Lower leg skin (tissue), 4 donors: ENCODE results near the gene FPGS. TPM values are rescaled to one million over a fixed set of nuclear protein-coding genes. Genes with fewer than 3 reads are reported as not detected.
"Not testable (repeated sequence)": the region's sequence is repeated elsewhere in the genome, so short reads cannot be mapped to it uniquely, and the experiment has no call there.

Experiments
- DNase-seq, 2 donors: peaks; one replicate each; pipeline ENCODE4 v3.0.0-alpha.2; 2019; ENCODE audit warnings: low spot score in 2 of 2
- H3K4me3 ChIP-seq: fragments of 200-600 bp; sonication (generic); 2 replicates; pipeline ENCODE4 v1.5.1; 2017; ENCODE audit warnings: mild to moderate bottlenecking, low read depth; ENCODE audit not compliant: poor library complexity, severe bottlenecking
- CTCF ChIP-seq, 3 donors: fragments of 450-650 bp; IDR thresholded peaks; one replicate each; pipeline ENCODE4 v1.5.1; 2016; ENCODE audit warnings: antibody characterized with exemption in 3 of 3, mild to moderate bottlenecking in 3 of 3, moderate library complexity in 2 of 3
- POLR2A ChIP-seq, 2 donors: fragments of 450-650 bp; IDR thresholded peaks; one replicate each; pipeline ENCODE4 v1.6.1; 2016 to 2017; ENCODE audit warnings: antibody characterized with exemption in 2 of 2, mild to moderate bottlenecking in 1 of 2, moderate library complexity in 1 of 2
- WGBS, 2 donors: methylation state at CpG; one replicate each; pipeline ENCODE4 v1.1.5; 2018; 5-methylcytosine and 5-hydroxymethylcytosine counted together
- intact Hi-C: fragments of 100-400 bp; cut with DNase I; formaldehyde crosslinking; loops from one replicate; pipeline ENCODE4 v1.15.0; 2023; ENCODE audit warnings: low total_unique reads
- total RNA-seq, 4 donors: library from RNA; depleted of rRNA; stranded (reverse); fragments of >200 nt; gene quantifications; one replicate each; pipeline ENCODE4 v1.1.0, GENCODE V29; 2016

The FPGS gene
- total RNA-seq, 4 donors from 2014 or later, result 21.3 to 46.5 (median 37.4) TPM

DNA sequence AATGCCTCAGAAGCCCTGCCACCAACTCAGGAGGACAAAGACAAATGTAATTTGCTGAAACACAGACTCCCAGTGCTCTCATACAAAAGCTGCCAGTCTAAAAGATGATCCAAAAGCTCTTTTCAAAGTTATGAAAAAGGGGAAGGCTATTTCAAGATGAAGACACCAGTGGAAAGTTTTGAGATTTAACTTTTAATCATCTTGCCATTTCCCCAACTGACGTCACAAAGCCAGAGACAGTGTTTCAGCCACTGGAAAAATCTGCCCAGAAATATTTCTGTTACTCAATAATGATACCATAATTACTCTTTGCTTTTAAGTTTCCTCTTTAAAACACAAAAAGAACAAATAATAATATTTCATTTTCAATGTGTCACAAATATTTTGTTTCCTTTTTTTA is 30.9 kb downstream of the FPGS start:
- intact Hi-C loops, result no loop called here
- WGBS, 2 donors, result 31 to 32% methylated on average over 1 of the region's 1 CpG
- H3K4me3 ChIP-seq, result no peak overlapping the region
- no peak for TF ChIP-seq POLR2A (IDR thresholded peaks at IDR 0.05)
- TF ChIP-seq CTCF (IDR thresholded peaks at IDR 0.05), result no peak
- no peak for DNase-seq

DNA sequence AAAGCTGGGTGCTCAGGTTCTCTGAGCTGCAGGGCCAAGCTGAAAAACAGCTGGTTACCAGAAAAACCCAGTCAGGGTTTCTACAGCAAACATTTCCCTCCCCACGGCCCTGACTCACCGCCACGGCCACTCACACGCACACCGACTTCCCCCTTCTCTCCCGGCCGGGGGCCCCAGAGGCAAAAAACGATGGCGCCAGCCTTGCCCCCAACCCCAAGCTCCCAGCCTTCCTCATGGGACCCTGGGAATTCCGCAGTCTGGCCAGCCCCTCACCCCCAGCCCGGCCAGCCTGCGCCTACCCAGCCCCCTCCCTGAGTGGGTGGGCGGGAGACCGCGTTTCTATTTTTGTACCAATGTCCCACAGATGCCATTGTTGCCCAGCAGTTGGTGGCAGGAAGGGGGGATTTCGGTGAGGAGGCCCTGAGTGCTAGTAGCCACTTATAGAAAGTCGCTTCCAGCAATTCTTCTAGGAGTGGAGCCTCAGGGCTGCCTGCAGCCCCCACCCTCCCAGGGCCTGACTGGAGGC is 33.4 kb downstream of the FPGS start:
- TF ChIP-seq POLR2A (IDR thresholded peaks at IDR 0.05) (no peak), CTCF (IDR thresholded peaks at IDR 0.05) (no peak)

DNA sequence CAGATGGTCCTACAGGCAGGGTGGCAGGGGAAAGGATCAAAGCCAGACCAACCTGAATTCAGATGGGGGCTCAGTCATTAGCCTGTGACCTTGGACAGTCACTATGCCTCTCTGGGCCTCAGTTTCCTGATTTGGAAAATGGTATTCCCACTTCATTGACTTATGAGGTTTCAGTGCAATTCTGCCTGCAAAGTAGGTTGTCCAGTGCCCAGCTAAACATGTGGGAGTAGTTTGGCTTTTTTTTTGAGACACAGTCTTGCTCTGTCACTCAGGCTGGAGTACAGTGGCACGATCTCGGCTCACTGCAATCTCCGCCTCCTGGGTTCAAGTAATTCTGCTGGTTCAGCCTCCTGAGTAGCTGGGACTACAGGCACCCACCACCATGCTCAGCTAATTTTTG is 33.9 kb downstream of the FPGS start:
- intact Hi-C loops, DNase-seq, H3K4me3 ChIP-seq: not testable (repeated sequence)
- WGBS, 2 donors, result 85 to 86% methylated on average over 3 of the region's 3 CpGs

More for the DNA sequence above, 33.4 kb downstream of the FPGS start:
- WGBS, 2 donors, result 55 to 58% methylated on average over 17 of the region's 17 CpGs
- no peak for DNase-seq
- no peak overlapping the region for H3K4me3 ChIP-seq
- intact Hi-C loops, result no loop called here

GRCh38 chr9:127837346-127837745 is 34.7 kb downstream of the FPGS start:
- 60 to 70% methylated on average over 4 of the region's 4 CpGs for WGBS, 2 donors
- intact Hi-C loops, result no loop called here
- no peak for TF ChIP-seq POLR2A (IDR thresholded peaks at IDR 0.05)
- TF ChIP-seq CTCF (IDR thresholded peaks at IDR 0.05), result no peak
- H3K4me3 ChIP-seq, result no peak overlapping the region
- no peak for DNase-seq

DNA sequence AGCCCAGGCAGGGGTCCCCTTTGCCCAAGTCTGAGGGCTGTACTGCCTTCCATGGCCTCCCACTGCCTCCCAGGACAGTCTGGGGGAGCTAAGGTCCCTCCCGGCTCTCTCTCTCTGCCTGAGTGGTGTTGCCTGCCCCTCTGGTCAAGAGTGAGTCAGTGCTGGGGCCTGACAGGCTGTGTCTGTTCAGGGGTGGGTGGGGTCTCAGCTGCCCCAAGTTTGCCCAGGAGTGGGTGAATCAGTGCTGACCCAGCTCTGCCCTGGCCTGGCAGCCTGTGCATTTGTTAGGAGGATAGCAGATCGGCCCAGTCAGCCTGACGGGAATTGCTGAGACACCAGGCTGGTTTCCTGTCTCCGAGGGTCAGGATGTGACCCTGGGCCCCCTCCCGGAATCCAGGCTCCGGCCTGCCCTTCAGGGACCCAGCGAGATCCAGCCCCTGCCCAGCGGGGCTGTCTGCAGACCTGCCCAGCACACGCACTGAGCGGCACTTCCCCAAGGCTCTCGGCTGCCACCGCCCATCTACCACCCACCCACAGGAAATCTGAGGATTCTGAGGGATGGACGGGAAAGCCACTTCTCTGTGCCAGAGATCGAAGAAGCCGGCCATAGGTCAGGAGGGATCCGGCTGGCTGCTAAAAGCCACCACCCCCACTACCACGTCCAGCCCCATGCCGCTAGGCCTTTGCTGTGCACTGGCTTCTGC is 35.8 kb downstream of the FPGS start:
- 51 to 60% methylated on average over 15 of the region's 18 CpGs for whole genome bisulfite sequencing, 2 donors
- TF ChIP-seq CTCF (IDR thresholded peaks at IDR 0.05) (no peak), POLR2A (IDR thresholded peaks at IDR 0.05) (no peak)
- DNase-seq, result peak; percentile 68 to 93
- H3K4me3 ChIP-seq, result no peak overlapping the region
- intact Hi-C loops, result no loop called here

GRCh38 chr9:127841087-127841835 is 38.6 kb downstream of the FPGS start:
- no peak for DNase-seq
- WGBS, 2 donors, result 82% methylated on average over 15 of the region's 15 CpGs
- H3K4me3 ChIP-seq, result no peak overlapping the region
- intact Hi-C loops, result no loop called here
- TF ChIP-seq CTCF (IDR thresholded peaks at IDR 0.05) (no peak), POLR2A (IDR thresholded peaks at IDR 0.05) (no peak)
